Suprapubic skin (tissue), 4 donors: ENCODE measurements around the gene COL23A1. TPM values are rescaled to one million over a fixed set of nuclear protein-coding genes. Genes with fewer than 3 reads are reported as not detected.

Experiments
- DNase-seq, 2 donors: peaks; one replicate each; pipeline ENCODE4 v3.0.0-alpha.2; 2019; ENCODE audit warnings: low spot score in 2 of 2
- H3K27ac ChIP-seq: fragments of 200-600 bp; sonication (generic); one replicate; pipeline ENCODE4 v1.5.1; 2019
- H3K27me3 ChIP-seq: fragments of 200-600 bp; sonication (generic); one replicate; pipeline ENCODE4 v1.5.1; 2019
- H3K36me3 ChIP-seq: fragments of 200-600 bp; sonication (generic); one replicate; pipeline ENCODE4 v1.5.1; 2019
- H3K4me1 ChIP-seq: fragments of 200-600 bp; sonication (generic); one replicate; pipeline ENCODE4 v1.5.1; 2019
- H3K4me3 ChIP-seq: fragments of 200-600 bp; sonication (generic); one replicate; pipeline ENCODE4 v1.5.1; 2019; ENCODE audit warnings: mild to moderate bottlenecking
- H3K9me3 ChIP-seq: fragments of 200-600 bp; sonication (generic); one replicate; pipeline ENCODE4 v1.5.1; 2019
- EP300 ChIP-seq: sonication (generic); formaldehyde crosslinking; IDR thresholded peaks from one replicate; pipeline ENCODE4 v1.6.1; 2017; ENCODE audit warnings: antibody characterized with exemption
- POLR2A ChIP-seq, 2 donors: fragments of 450-650 bp; IDR thresholded peaks; one replicate each; pipeline ENCODE4 v1.6.1; 2017; ENCODE audit warnings: antibody characterized with exemption in 2 of 2, mild to moderate bottlenecking in 2 of 2, moderate library complexity in 2 of 2
- POLR2AphosphoS5 ChIP-seq, 3 donors: sonication (generic); formaldehyde crosslinking; IDR thresholded peaks; one replicate each; pipeline ENCODE4 v1.6.1; 2017; ENCODE audit warnings: antibody characterized with exemption in 3 of 3
- WGBS: methylation state at CpG from one replicate; pipeline ENCODE4 v1.1.5; 2018; 5-methylcytosine and 5-hydroxymethylcytosine counted together
- total RNA-seq, 4 donors: library from RNA; depleted of rRNA; stranded (reverse); fragments of >200 nt; gene quantifications; one replicate each; pipeline ENCODE4 v1.1.0, GENCODE V29; 2016
- TF ChIP-seq, protein P1 (sequence below), 2 donors: fragments of 200-600 bp in 1 of 2; fragments of 450-650 bp in 1 of 2; sonication (generic) in 1 of 2; IDR thresholded peaks; one replicate each; pipeline ENCODE4 v1.5.1; 2016 to 2019; ENCODE audit warnings: antibody characterized with exemption in 2 of 2, mild to moderate bottlenecking in 1 of 2, moderate library complexity in 1 of 2

The COL23A1 gene
- total RNA-seq, 4 donors from 2014 or later: 1.6 to 4.4 (median 3.4) TPM

DNA sequence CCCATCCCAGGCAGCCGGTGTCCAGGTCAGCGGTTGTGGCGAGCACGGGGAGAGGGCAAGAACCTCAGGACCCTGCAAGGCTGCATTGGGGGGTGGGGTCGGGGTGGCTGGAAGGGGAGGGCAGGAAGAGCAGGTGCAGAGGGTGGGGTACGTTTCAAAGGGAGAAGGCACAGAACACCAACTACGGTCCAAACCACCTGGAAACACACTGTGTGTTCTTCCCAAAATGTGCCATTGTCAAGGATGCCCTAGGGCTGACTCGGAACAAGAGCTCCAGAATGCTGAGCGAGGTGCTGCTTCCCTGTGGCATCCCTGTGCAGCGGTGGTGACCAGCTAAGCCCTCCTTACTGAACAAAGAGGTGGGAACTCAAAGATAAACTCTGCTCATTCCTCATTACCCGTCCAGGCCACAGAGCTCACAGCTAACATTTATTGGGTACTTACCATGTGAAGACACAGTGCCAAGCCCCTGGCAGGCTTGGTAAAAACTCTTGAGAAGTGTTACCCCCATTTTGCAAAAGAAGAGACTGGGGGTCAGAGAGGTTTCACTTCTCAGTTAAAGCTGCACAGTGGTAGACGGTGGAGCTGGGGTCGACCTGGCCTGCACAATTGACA is 153.8 kb downstream of the COL23A1 start:
- no peaks in the 10 kb centered on the region for H3K36me3 ChIP-seq
- H3K27ac ChIP-seq: no peak overlapping the region
- WGBS: 82% methylated on average over 13 of the region's 13 CpGs
- no peak for DNase-seq
- peaks cover 18% of the 10 kb centered on the region for H3K4me1 ChIP-seq
- TF ChIP-seq EP300 (no peak), POLR2AphosphoS5 (IDR thresholded peaks at IDR 0.05) (no peak), POLR2A (IDR thresholded peaks at IDR 0.05) (no peak)
- TF ChIP-seq, protein P1, sequence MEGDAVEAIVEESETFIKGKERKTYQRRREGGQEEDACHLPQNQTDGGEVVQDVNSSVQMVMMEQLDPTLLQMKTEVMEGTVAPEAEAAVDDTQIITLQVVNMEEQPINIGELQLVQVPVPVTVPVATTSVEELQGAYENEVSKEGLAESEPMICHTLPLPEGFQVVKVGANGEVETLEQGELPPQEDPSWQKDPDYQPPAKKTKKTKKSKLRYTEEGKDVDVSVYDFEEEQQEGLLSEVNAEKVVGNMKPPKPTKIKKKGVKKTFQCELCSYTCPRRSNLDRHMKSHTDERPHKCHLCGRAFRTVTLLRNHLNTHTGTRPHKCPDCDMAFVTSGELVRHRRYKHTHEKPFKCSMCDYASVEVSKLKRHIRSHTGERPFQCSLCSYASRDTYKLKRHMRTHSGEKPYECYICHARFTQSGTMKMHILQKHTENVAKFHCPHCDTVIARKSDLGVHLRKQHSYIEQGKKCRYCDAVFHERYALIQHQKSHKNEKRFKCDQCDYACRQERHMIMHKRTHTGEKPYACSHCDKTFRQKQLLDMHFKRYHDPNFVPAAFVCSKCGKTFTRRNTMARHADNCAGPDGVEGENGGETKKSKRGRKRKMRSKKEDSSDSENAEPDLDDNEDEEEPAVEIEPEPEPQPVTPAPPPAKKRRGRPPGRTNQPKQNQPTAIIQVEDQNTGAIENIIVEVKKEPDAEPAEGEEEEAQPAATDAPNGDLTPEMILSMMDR (IDR thresholded peaks at IDR 0.05): no peak
- peaks cover 13% of the 10 kb centered on the region for H3K27me3 ChIP-seq
- no peaks in the 10 kb centered on the region for H3K9me3 ChIP-seq
- no peak overlapping the region for H3K4me3 ChIP-seq

DNA sequence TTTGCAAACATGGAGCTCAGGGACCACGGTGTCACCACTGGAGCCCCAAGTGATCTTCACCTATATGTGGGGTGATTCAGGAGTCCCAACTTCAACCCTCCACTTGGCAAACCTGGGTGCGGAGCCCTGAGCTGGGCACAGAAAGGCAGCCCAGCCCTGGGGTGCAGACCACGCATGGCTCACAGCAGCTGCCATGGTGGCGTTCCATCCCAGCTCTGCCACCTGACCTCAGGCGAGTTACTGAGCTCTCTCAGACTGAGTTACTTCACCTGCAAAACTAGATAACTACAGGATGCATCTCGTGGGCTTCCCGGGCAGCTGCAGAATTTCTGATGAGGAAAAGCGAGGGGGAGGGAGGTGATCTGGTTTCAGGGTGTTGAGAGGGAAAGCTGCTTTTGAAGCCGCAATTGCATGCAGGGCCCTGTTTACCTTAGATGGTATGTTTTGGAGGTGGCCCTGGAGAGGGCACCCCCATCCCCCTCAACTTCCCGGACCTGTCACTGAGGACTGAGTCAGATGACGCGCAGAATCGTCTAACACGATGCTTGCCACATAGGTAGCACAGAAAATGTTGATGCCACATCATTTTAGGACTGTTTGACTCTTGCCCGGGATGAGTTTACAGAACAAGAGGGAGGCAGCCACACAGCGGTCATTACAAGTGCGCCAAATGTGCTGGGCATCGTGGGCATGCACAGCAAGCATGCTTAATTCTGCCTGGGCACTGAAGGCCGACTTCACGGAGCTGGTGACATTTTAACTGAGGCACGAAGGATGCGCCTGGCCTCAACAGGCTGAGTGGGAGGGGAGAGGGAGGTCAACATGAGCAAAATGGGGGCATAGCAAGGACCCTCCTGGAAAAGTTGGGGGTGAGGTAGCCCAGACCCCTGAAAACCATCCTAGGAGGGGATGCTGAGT is 154.6 kb downstream of the COL23A1 start:
- H3K27ac ChIP-seq: no peak overlapping the region
- WGBS: 84% methylated on average over 20 of the region's 22 CpGs
- peaks cover 13% of the 10 kb centered on the region for H3K27me3 ChIP-seq
- TF ChIP-seq, protein P1 (IDR thresholded peaks at IDR 0.05): no peak
- TF ChIP-seq POLR2AphosphoS5 (IDR thresholded peaks at IDR 0.05) (no peak), EP300 (no peak), POLR2A (IDR thresholded peaks at IDR 0.05) (no peak)
- DNase-seq: no peak
- H3K9me3 ChIP-seq: no peaks in the 10 kb centered on the region
- H3K4me1 ChIP-seq: peaks cover 18% of the 10 kb centered on the region
- H3K4me3 ChIP-seq: no peak overlapping the region
- no peaks in the 10 kb centered on the region for H3K36me3 ChIP-seq

DNA sequence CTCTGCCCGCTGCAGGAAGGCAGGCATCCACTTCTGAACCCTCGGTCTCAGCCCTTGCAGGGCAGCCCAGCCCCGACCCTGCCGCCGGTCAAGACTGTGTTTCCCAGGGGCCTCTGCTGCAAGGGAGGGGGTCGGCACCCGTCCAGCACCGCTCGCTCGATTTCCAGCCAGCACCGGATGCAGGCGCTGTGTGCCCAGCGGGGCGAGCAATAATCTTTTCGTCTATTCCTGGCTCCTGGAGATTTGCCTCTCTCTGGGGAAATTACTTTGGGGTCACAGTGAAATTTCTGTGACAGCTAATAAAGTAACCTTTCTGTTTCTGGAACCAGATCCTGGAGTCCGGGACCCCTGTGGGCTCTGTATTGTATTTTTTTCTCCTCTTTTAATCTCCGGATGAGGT is 155.3 kb downstream of the COL23A1 start:
- no peak for DNase-seq
- H3K4me3 ChIP-seq: no peak overlapping the region

DNA sequence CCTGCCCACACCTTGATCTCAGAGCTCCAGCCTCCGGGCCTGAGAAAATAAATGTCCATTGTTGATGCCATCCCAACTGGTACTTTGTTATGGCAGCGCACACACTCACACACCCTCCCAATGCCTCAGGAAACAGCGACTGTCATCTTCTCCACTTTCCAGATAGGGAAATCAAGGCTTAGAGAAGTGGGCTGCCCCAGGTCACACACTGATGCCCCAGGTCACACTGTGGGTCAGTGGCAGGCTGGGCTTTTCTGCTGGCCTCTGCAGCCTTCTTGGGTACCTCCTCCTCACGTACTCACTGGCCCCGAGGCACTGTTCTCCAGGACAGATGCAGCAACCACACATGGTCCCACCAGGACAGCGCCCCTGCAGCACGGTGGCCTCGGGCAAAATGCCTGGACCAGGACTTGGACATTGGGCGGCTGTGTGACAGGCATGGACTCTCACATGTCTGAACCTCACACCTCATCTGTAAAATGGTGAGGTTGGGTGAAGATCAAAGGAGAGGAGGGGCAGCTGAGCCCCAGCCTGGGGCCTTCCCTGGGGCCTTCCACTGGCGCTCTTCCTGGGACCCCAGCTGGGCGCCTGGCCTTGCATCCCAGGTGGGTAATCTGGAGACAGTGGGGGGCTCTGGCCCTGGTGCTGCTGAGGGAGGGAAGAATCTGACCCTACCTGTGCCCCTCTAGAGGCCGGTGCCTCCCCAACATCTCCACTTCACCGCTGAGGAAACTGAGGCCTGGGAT is 156.0 kb downstream of the COL23A1 start:
- no peaks in the 10 kb centered on the region for H3K9me3 ChIP-seq
- 92% methylated on average over 7 of the region's 13 CpGs for WGBS
- TF ChIP-seq, protein P1 (IDR thresholded peaks at IDR 0.05): no peak
- TF ChIP-seq POLR2AphosphoS5 (IDR thresholded peaks at IDR 0.05) (no peak), EP300 (no peak), POLR2A (IDR thresholded peaks at IDR 0.05) (no peak)
- H3K4me1 ChIP-seq: peaks cover 28% of the 10 kb centered on the region
- H3K27ac ChIP-seq: no peak overlapping the region
- no peaks in the 10 kb centered on the region for H3K36me3 ChIP-seq
- no peak for DNase-seq
- H3K4me3 ChIP-seq: no peak overlapping the region
- peaks cover 5% of the 10 kb centered on the region for H3K27me3 ChIP-seq

More for the DNA sequence above, 155.3 kb downstream of the COL23A1 start:
- H3K27ac ChIP-seq: no peak overlapping the region
- 76% methylated on average over 16 of the region's 17 CpGs for WGBS
- H3K4me1 ChIP-seq: peaks cover 23% of the 10 kb centered on the region
- no peaks in the 10 kb centered on the region for H3K36me3 ChIP-seq
- H3K27me3 ChIP-seq: peaks cover 10% of the 10 kb centered on the region
- TF ChIP-seq POLR2AphosphoS5 (IDR thresholded peaks at IDR 0.05) (no peak), POLR2A (IDR thresholded peaks at IDR 0.05) (no peak), EP300 (no peak)
- TF ChIP-seq, protein P1 (IDR thresholded peaks at IDR 0.05): no peak
- H3K9me3 ChIP-seq: no peaks in the 10 kb centered on the region
